Heart right ventricle (tissue), 16 donors: ENCODE data around the gene RAD51B. TPM values are rescaled to one million over a fixed set of nuclear protein-coding genes. Genes with fewer than 3 reads are reported as not detected.

Experiments
- ATAC-seq, 8 donors: fragments of 200-7000 bp; cut with Tn5 transposase; one replicate each; pipeline ENCODE4 v1.9.1; 2020; ENCODE audit warnings: mild to moderate bottlenecking in 8 of 8, moderate library complexity in 8 of 8, moderate number of reproducible peaks in 1 of 8
- DNase-seq, 2 donors: peaks; one replicate each; pipeline ENCODE4 v3.0.0-alpha.2; 2020
- H3K27ac ChIP-seq, 10 donors: fragments of 200-600 bp; sonication (generic) in 2 of 10; one replicate each; pipeline versions ENCODE4 v1.5.0 to v1.8.0; 2020 to 2022; ENCODE audit warnings: mild to moderate bottlenecking in 3 of 10
- H3K27me3 ChIP-seq, 7 donors: fragments of 200-600 bp; one replicate each; pipeline ENCODE4 v1.8.0; 2021 to 2022; ENCODE audit warnings: mild to moderate bottlenecking in 2 of 7
- H3K36me3 ChIP-seq, 9 donors: fragments of 200-600 bp; sonication (generic) in 1 of 9; one replicate each; pipeline versions ENCODE4 v1.5.0 to v1.8.0; 2020 to 2022; ENCODE audit warnings: mild to moderate bottlenecking in 2 of 9
- H3K4me1 ChIP-seq, 9 donors: fragments of 200-600 bp; sonication (generic) in 1 of 9; one replicate each; pipeline versions ENCODE4 v1.5.0 to v1.8.0; 2020 to 2022; ENCODE audit warnings: mild to moderate bottlenecking in 4 of 9
- H3K4me3 ChIP-seq, 10 donors: fragments of 200-600 bp; sonication (generic) in 2 of 10; one replicate each; pipeline versions ENCODE4 v1.5.0 to v1.8.0; 2020 to 2022; ENCODE audit warnings: mild to moderate bottlenecking in 7 of 10, moderate library complexity in 2 of 10
- H3K9me3 ChIP-seq, 11 donors: fragments of 200-600 bp in 10 of 11; sonication (generic) in 2 of 11; one replicate each; pipeline versions ENCODE4 v1.5.0 to v1.8.0; 2013 to 2022; ENCODE audit warnings: mild to moderate bottlenecking in 2 of 11, control low read depth in 1 of 11, moderate library complexity in 1 of 11
- CTCF ChIP-seq, 9 donors: fragments of 200-600 bp; sonication (generic) in 2 of 9; IDR thresholded peaks; one replicate each; pipeline versions ENCODE4 v1.5.0 to v1.8.0; 2021 to 2022; ENCODE audit warnings: antibody characterized with exemption in 9 of 9, mild to moderate bottlenecking in 5 of 9, moderate library complexity in 1 of 9
- WGBS, 2 donors: extraction: QIAGEN DNeasy Blood & Tissue Kit; methylation state at CpG; one replicate each; pipeline ENCODE4 v1.1.7; 2013; ENCODE audit warnings: inconsistent platforms in 1 of 2; 5-methylcytosine and 5-hydroxymethylcytosine counted together
- intact Hi-C, 10 donors: fragments of 100-400 bp; cut with DNase I; formaldehyde crosslinking; loops; one replicate each; pipeline versions ENCODE4 v1.11.1 to v1.14.2; 2022
- polyA plus RNA-seq, 2 donors: library from polyadenylated mRNA; stranded (reverse); fragments of 200-250 nt; gene quantifications; one replicate each; pipeline ENCODE4 v1.2.3, GENCODE V29; 2013
- total RNA-seq, 10 donors: library from RNA; stranded (reverse); fragmentation: NEBNext Ultra II Directional in 3 of 10; extraction: Animal tissue kit (Norgen Biotek cat#: 25700) in 3 of 10; gene quantifications; one replicate each; pipeline versions ENCODE4 v1.2.1 to v1.2.4, GENCODE V29; 2021 to 2023
- donor health status: Arrhythmogenic right ventricular cardiomyopathy.
- donor health status: ischemic (EF 13 %, LVEDD 7.1; RV severe dilation, severe dysfunction).
- donor health status: healthy with polysubstance abuse.
- donor health status: DM: no; HTN: yes; CAD: no.
- donor health status: DM: no; HTN: no; CAD: no.
- donor health status: ischemic (EF 25% LVEDD 6.9; RV normal size, moderate dysfunction).
- donor health status: ischemic (EF 25% LVEDD 5.7; RV mildly dilated, moderate dysfunction).
- donor health status: healthy.
- donor health status: DM: yes; HTN: yes; CAD: no.
- donor health status: Ischemic cardiomyopathy.
- donor health status: ischemic (EF 35%, LVEDD 5.7; RV mildly dilated, moderate dysfunction).
- donor health status: nonischemic (EF 11% LVEDD 7.7; RV severe dilation, severe dysfunction).
- donor health status: DM: yes; HTN: yes; CAD: no.
- donor health status: PGD.
- donor health status: ischemic (EF 29% LVEDD 5.4; RV normal size, mild dysfunction).
- donor health status: nonischemic (EF 23%, LVEDD 6.1; RV moderate dilation, normal function).

Gene RAD51B
- total and polyA plus RNA-seq, 12 donors = 0.88 to 8.6 (median 3.5) TPM

GRCh38 chr14:68493152-68493911 lies 673.8 kb downstream of the RAD51B start:
- intact Hi-C loops = no loop called here
- no peak for DNase-seq
- Histone ChIP-seq H3K4me1 (peaks cover 0 to 21% (median 0%) of the 10 kb centered on the region in 9 donors), H3K36me3 (no peaks in the 10 kb centered on the region), H3K27me3 (no peaks in the 10 kb centered on the region), H3K27ac (no peak overlapping the region), H3K4me3 (no peak overlapping the region), H3K9me3 (no peaks in the 10 kb centered on the region)
- TF ChIP-seq CTCF (IDR thresholded peaks at IDR 0.05) = no peak
- ATAC-seq = no peak
- 97 to 99% methylated on average over 9 of the region's 9 CpGs for WGBS, 2 donors

- peak overlapping the region in 3 of 10 donors; percentile 18 to 61 (median 43) for H3K27ac ChIP-seq
- peaks cover 0 to 21% (median 0%) of the 10 kb centered on the region in 9 donors for H3K4me1 ChIP-seq
- no peak overlapping the region for H3K4me3 ChIP-seq
- DNase-seq (no peak), ATAC-seq (peak; percentile 39 to 74 (median 55))
- intact Hi-C loops = no loop called here
- 73 to 74% methylated on average over 14 of the region's 14 CpGs for WGBS, 2 donors
- H3K27me3 ChIP-seq = no peaks in the 10 kb centered on the region
- no peaks in the 10 kb centered on the region for H3K9me3 ChIP-seq
- H3K36me3 ChIP-seq = no peaks in the 10 kb centered on the region
- no peak for TF ChIP-seq CTCF (IDR thresholded peaks at IDR 0.05)
Measured at GRCh38 chr14:68495101-68496039, 675.8 kb downstream of the RAD51B start.

- H3K9me3 ChIP-seq = no peaks in the 10 kb centered on the region
- no peak overlapping the region for H3K4me3 ChIP-seq
- H3K4me1 ChIP-seq = peaks cover 0 to 33% (median 7%) of the 10 kb centered on the region in 9 donors
- ATAC-seq = no peak
- no peaks in the 10 kb centered on the region for H3K27me3 ChIP-seq
- H3K36me3 ChIP-seq = no peaks in the 10 kb centered on the region
- DNase-seq = no peak
- no peak for TF ChIP-seq CTCF (IDR thresholded peaks at IDR 0.05)
- intact Hi-C loops = no loop called here
- no peak overlapping the region for H3K27ac ChIP-seq
- WGBS, 2 donors = 92% methylated on average over 2 of the region's 2 CpGs
Measured at GRCh38 chr14:68497011-68497410, 677.4 kb downstream of the RAD51B start.

DNA sequence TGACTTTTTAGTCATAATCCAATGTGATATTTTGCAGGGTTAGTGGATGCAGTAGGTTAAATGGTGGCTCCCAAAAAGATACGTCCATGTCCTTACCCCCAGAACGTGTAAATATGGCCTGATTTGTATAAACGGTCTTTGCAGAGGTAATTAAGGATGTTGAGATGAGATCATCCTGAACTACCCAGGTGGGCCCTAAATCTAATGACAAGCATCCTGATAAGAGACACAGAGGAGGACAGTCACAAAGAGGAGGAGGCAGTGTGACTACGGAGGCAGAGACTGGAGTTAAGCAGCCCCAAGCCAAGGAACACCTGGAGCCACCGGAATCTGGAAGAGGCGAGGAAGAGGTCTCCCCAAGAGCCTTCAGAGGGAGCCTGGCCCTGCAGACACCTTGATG lies 679.9 kb downstream of the RAD51B start:
- Histone ChIP-seq H3K4me3 (no peak overlapping the region), H3K36me3 (no peaks in the 10 kb centered on the region), H3K27me3 (no peaks in the 10 kb centered on the region), H3K4me1 (peaks cover 0 to 33% (median 8%) of the 10 kb centered on the region in 9 donors), H3K27ac (no peak overlapping the region), H3K9me3 (no peaks in the 10 kb centered on the region)
- no peak for DNase-seq
- WGBS, 2 donors = 91 to 93% methylated on average over 6 of the region's 6 CpGs
- no peak for TF ChIP-seq CTCF (IDR thresholded peaks at IDR 0.05)
- ATAC-seq = no peak
- intact Hi-C loops = no loop called here
